Subcutaneous abdominal adipose tissue (tissue), 5 donors: ENCODE measurements around the gene IL6R.
A peak's percentile ranks its signal among the peaks of the same experiment; 100 is the strongest.

Experiments
- H3K27ac ChIP-seq: one replicate; pipeline ENCODE4 v1.7.0; 2013; ENCODE audit warnings: low read depth, mild to moderate bottlenecking, inconsistent platforms, low read length, moderate library complexity
- H3K27me3 ChIP-seq, 5 donors: one replicate each; pipeline ENCODE4 v1.7.0; 2013; ENCODE audit warnings: low read length in 5 of 5, inconsistent platforms in 1 of 5; ENCODE audit not compliant: control insufficient read depth in 5 of 5, insufficient read depth in 4 of 5
- H3K36me3 ChIP-seq, 5 donors: one replicate each; pipeline ENCODE4 v1.7.0; 2013; ENCODE audit warnings: low read length in 5 of 5; ENCODE audit not compliant: control insufficient read depth in 5 of 5, insufficient read depth in 5 of 5
- H3K4me1 ChIP-seq, 5 donors: one replicate each; pipeline ENCODE4 v1.7.0; 2013; ENCODE audit warnings: low read length in 5 of 5, mild to moderate bottlenecking in 3 of 5, moderate library complexity in 1 of 5; ENCODE audit not compliant: control insufficient read depth in 5 of 5, insufficient read depth in 5 of 5
- H3K4me3 ChIP-seq, 5 donors: one replicate each; pipeline ENCODE4 v1.7.0; 2013; ENCODE audit warnings: low read length in 5 of 5, low read depth in 1 of 5
- H3K9ac ChIP-seq, 5 donors: one replicate each; pipeline ENCODE4 v1.7.0; 2013; ENCODE audit warnings: low read length in 5 of 5, mild to moderate bottlenecking in 4 of 5, moderate library complexity in 3 of 5
- H3K9me3 ChIP-seq, 5 donors: one replicate each; pipeline ENCODE4 v1.7.0; 2013; ENCODE audit warnings: low read length in 5 of 5; ENCODE audit not compliant: control insufficient read depth in 5 of 5
- donor health status: healthy.
- donor health status: healthy.
- donor health status: healthy.
- donor health status: healthy.
- donor health status: healthy.

The IL6R gene

DNA sequence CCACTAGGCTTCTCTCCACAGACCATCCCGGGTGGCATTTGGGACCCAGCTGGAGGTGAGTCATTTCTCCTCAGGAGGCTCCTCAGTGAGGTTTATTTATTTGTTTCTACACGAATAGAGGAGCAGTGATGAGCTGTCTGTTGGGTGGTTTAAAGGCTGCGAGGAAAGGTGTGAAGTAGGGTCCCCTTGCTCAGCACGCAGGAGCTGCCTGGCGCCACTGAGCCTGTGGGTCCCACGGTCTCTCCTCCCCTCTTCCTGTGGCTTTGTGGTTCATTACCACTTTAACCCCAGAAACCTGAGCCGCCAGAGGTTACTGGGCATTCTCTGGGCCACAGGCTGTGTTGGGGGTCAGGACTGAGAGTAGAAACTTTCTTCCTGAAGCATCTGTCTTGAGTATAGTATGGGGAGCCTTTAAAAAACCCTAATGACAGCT is 39.9 kb downstream of the IL6R start:
- Histone ChIP-seq H3K4me3 (no peak overlapping the region), H3K4me1 (peaks cover 0 to 37% (median 28%) of the 10 kb centered on the region in 5 donors), H3K9ac (no peak overlapping the region), H3K36me3 (peaks cover 5 to 59% (median 29%) of the 10 kb centered on the region in 5 donors), H3K27ac (no peak overlapping the region), H3K27me3 (no peaks in the 10 kb centered on the region), H3K9me3 (no peaks in the 10 kb centered on the region)

GRCh38 chr1:154446292-154446691 is 41.1 kb downstream of the IL6R start:
- Histone ChIP-seq H3K9ac (no peak overlapping the region), H3K36me3 (peaks cover 5 to 61% (median 32%) of the 10 kb centered on the region in 5 donors), H3K4me1 (peaks cover 0 to 37% (median 28%) of the 10 kb centered on the region in 5 donors), H3K4me3 (no peak overlapping the region), H3K27ac (peak overlapping the region; percentile 65), H3K27me3 (no peaks in the 10 kb centered on the region), H3K9me3 (no peaks in the 10 kb centered on the region)

- H3K9ac ChIP-seq: no peak overlapping the region
- H3K27me3 ChIP-seq: no peaks in the 10 kb centered on the region
- H3K36me3 ChIP-seq: peaks cover 5 to 63% (median 28%) of the 10 kb centered on the region in 5 donors
- H3K27ac ChIP-seq: peak overlapping the region; percentile 65
- H3K9me3 ChIP-seq: no peaks in the 10 kb centered on the region
- H3K4me1 ChIP-seq: peaks cover 0 to 37% (median 28%) of the 10 kb centered on the region in 5 donors
- no peak overlapping the region for H3K4me3 ChIP-seq
Observed at GRCh38 chr1:154446789-154447188, 41.6 kb downstream of the IL6R start.

DNA sequence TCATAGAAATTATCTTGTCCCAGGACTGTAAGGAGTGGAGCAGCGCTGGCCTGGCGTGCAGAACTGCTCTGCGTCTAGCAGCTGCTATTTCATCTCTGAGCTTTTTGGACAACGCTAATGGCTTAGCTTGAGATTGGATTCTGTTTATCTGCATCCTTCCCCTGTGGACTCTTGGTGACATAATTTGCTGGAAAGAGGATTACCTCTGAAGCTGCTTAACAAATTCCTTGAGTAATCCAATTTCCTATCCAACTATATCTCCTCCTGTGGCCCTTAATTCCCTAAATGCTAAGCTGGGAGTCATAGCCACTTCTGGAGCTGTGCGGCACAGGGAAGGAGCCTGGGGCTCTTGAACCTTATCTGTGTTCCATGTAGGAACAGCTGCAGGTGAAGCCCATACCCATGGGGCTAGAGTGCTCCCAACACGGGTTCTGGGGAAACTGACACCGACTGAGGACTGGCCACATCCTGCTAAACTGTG is 43.2 kb downstream of the IL6R start:
- no peak overlapping the region for H3K4me3 ChIP-seq
- no peak overlapping the region for H3K27ac ChIP-seq
- H3K4me1 ChIP-seq: peaks cover 3 to 38% (median 29%) of the 10 kb centered on the region in 5 donors
- H3K27me3 ChIP-seq: no peaks in the 10 kb centered on the region
- H3K9ac ChIP-seq: no peak overlapping the region
- peaks cover 5 to 53% (median 28%) of the 10 kb centered on the region in 5 donors for H3K36me3 ChIP-seq
- no peaks in the 10 kb centered on the region for H3K9me3 ChIP-seq

DNA sequence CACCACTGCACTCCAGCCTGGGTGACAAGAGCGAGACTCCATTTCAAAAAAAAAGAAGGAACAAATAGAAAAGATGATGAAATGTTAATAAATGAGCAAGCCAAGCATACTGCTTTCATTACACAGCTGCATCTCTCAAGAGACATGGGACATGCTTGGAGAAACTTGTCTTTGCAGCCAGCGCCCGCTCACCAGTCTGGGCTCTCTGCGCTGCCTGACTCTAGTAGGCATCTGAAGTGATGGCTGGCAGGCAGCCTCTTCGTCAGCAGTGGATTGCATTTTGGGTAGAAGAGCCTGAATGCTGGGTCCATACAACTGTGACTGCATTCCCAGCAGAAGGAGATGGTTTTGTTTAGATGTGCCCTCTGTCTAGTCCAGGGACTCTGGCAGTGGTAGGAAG is 48.0 kb downstream of the IL6R start:
- peaks cover 3 to 25% (median 18%) of the 10 kb centered on the region in 5 donors for H3K4me1 ChIP-seq
- H3K4me3 ChIP-seq: no peak overlapping the region
- H3K27ac ChIP-seq: peak overlapping the region; percentile 14
- peaks cover 5 to 60% (median 27%) of the 10 kb centered on the region in 5 donors for H3K36me3 ChIP-seq
- no peak overlapping the region for H3K9ac ChIP-seq
- no peaks in the 10 kb centered on the region for H3K9me3 ChIP-seq
- no peaks in the 10 kb centered on the region for H3K27me3 ChIP-seq

DNA sequence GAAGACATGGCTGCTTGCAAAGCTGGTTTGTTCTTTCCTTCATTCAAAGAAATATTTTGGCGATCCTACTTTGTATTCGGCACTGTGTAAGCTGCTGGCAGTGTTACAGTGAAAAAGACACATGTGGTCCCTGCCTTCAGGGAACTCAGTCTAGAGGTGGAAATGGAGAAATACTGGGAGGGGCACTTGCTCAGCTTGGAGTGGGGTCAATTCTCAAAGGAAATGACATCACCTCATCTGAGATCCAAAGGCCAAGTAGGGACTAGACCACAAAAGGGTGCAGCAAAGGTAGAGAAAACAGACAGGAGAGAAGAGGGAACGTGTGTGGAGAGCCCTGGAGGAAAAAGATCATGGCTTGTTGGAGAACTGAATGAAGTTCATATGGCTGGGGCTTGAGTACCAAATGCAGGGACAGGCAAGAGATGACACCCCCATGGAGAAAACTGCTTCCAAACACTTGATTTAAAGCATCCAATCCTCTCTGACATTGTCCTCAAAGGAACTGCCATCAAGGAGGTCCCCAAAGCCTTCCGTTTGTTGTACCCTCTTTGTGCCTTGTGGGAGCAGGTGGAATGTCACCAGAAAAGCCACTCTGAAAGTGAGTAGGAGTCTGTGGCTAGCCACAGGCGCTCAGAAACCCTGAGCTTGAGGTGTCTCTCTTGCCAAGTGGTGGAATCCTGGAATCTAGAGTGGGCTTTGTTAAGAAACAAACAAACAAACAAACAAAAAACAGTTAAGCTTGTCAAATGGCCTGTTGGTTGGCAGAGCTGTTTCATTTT is 48.6 kb downstream of the IL6R start:
- no peaks in the 10 kb centered on the region for H3K9me3 ChIP-seq
- peaks cover 3 to 20% (median 13%) of the 10 kb centered on the region in 5 donors for H3K4me1 ChIP-seq
- H3K4me3 ChIP-seq: no peak overlapping the region
- H3K9ac ChIP-seq: no peak overlapping the region
- H3K27ac ChIP-seq: peak overlapping the region; percentile 14
- peaks cover 5 to 58% (median 25%) of the 10 kb centered on the region in 5 donors for H3K36me3 ChIP-seq
- H3K27me3 ChIP-seq: no peaks in the 10 kb centered on the region

- Histone ChIP-seq H3K36me3 (peaks cover 3 to 58% (median 23%) of the 10 kb centered on the region in 5 donors), H3K4me1 (peaks cover 3 to 20% (median 13%) of the 10 kb centered on the region in 5 donors), H3K9me3 (no peaks in the 10 kb centered on the region), H3K4me3 (no peak overlapping the region), H3K27me3 (no peaks in the 10 kb centered on the region), H3K9ac (no peak overlapping the region), H3K27ac (no peak overlapping the region)
Observed at GRCh38 chr1:154454386-154455120, 49.4 kb downstream of the IL6R start.

DNA sequence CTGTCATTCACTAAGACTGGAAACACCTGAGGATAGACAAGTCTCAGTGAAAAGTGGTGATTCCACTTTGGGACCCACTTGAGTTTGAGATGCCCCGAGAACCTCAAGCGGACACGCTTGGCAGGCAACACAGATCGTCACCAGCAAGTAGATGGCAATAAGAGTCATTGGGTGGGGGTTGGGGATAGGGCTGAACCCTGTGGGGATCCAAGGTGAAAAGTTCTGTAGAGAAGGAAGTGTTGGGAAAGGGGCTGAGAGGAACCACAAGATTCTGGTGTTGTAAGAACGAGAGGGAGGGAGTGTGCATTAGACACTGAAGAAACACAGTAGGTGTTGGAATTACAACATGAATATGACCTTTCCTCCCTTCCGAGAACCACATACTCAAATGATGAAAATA is 51.5 kb downstream of the IL6R start:
- Histone ChIP-seq H3K27me3 (no peaks in the 10 kb centered on the region), H3K27ac (no peak overlapping the region), H3K4me1 (peaks cover 3 to 20% (median 13%) of the 10 kb centered on the region in 5 donors), H3K36me3 (peaks cover 0 to 52% (median 12%) of the 10 kb centered on the region in 5 donors), H3K9me3 (no peaks in the 10 kb centered on the region), H3K4me3 (no peak overlapping the region), H3K9ac (no peak overlapping the region)

DNA sequence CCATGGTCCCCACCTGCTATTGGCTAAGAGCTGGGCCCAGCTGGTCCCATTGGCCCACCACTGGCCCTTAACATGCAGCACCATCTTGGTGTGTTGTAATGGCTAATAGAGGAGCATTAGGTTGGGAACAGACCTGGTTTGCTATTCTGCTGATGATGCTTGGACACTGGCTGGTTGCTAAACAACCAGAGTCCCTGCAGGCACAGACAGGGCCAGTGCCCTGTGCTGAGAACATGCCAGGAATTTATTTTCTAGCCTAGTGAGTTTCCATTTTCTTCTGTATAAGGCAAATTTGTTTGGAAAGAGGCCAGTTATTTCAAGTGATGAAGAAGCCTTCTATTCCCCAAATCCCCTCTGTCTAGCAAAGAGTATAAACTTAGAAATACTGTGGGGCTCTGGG is 53.9 kb downstream of the IL6R start:
- Histone ChIP-seq H3K4me1 (peaks cover 0 to 23% (median 10%) of the 10 kb centered on the region in 5 donors), H3K27ac (no peak overlapping the region), H3K36me3 (peaks cover 0 to 43% (median 12%) of the 10 kb centered on the region in 5 donors), H3K4me3 (no peak overlapping the region), H3K27me3 (no peaks in the 10 kb centered on the region), H3K9me3 (no peaks in the 10 kb centered on the region), H3K9ac (no peak overlapping the region)
